Brain pericyte (primary cell): ENCODE data around the gene SERPINB3.
"Not testable (repeated sequence)": the region's sequence is repeated elsewhere in the genome, so short reads cannot be mapped to it uniquely, and the experiment has no call there.

Source experiments
- DNase-seq: peaks from one replicate; pipeline ENCODE4 v3.0.0-alpha.2; 2012; ENCODE audit warnings: low read depth, low spot score

The SERPINB3 gene

GRCh38 chr18:63646936-63647335 is 14.8 kb downstream of the SERPINB3 start:
- no peak for DNase-seq

GRCh38 chr18:63644694-63645093 is 17.0 kb downstream of the SERPINB3 start:
- DNase-seq = not testable (repeated sequence)

- not testable (repeated sequence) for DNase-seq
Measured at GRCh38 chr18:63644142-63644541, 17.6 kb downstream of the SERPINB3 start, which contains the start of gene SERPINB4. Gene SERPINB4, minus strand, starts transcription at chr18:63644256. Its CDS starts 679 bp downstream, at chr18:63643577.

- not testable (repeated sequence) for DNase-seq
Measured at GRCh38 chr18:63642668-63643356, 18.9 kb downstream of the SERPINB3 start.

DNA sequence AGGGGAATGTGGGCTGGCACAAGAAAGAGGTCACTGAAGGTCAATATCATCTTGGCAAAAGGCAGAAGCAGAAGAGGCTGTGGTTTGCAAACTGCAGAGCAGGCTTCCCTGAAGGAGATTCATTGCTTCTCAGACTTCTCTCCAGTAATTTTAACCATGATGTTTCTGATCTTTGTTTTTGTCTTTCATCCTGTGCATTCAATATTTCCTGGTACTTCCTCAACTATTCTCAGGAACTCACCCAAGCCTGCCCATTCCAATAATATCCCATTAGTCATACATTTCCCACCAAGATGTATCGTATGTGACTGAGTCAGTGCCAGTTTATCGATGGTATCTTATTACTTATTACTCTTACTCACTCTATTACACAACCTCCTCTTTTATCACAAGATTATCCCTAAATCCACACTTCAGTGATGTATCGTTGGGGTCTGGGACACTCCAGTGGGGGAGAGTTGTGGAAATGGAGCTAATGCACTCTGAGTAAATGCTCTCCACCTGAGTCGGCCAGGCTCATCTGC is 20.5 kb downstream of the SERPINB3 start:
- not testable (repeated sequence) for DNase-seq

DNA sequence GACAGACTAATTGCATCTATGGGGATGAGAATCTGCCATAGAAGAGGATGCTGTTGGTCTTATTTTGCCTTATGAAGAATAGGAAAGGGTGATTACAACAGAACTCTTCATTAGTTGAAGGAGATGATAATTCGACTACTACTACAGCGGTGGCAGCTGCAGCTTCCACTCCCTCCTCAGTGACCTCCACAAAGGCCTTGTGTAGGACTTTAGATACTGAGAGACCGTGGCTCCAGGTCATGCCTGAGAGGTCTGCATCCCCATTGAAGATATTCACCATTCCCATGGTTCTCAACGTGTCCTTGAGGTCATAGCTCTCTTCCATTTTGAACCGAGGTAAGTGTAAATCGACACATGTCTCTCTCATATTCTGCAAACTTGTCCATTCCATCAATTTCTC is 24.0 kb downstream of the SERPINB3 start:
- no peak for DNase-seq

DNA sequence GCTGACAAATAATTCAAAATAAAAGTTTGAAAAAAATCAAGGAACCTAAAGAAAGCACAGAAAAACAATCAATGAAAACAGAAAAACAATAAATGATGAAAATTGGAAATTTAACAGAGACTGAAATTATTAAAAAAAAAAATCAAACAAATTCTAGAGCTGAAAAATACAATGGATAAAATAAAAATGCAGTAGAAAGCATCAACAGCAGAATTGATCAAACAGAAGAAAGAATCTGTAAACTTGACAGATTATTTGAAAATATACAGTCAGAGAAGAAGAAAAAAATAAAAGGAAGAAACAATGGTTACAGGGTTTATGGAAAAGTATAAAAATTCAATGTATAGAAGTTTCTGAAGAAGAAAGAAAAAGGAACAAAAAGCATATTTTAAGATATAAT is 33.9 kb downstream of the SERPINB3 start:
- DNase-seq = no peak

DNA sequence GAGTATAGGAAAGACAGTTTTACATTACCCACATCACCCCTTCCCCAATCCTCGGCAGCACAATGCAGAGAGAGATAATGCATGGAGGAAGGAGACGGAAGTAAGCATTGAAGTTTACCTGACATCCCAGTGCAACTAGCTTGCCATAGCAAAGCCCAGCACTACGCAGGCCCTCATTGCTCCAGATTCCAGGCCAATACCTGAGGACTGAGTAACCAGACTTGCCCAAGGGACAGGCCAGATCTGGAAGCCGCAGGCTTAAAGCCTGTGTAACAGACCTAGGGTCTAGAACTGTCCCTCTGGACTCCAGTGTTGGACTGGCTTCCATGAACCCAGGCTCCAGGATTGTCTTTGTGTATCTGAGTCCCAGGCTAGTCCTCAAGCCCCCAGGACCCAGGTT is 35.3 kb downstream of the SERPINB3 start:
- no peak for DNase-seq

- DNase-seq = no peak
Measured at GRCh38 chr18:63624863-63625262, 36.8 kb downstream of the SERPINB3 start.

DNA sequence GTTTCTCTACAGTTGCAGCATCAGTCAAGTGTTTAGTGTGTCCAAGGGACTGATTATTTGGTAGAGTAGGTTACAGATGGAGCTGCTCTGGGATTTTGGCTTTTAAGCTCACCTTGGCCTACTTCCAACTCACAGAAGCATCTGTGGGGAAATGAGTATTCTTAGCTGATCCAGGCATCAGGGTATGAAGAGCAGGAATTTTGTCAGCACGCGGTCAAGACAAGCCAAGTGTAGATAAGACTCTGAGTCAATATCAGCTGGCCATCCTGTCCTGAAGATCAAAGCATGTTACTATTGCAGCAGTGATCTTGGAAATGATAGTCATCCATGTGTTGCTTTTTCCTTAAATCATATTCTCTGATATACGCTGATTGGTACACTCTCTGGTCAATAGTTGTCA is 42.0 kb downstream of the SERPINB3 start:
- DNase-seq = no peak

DNA sequence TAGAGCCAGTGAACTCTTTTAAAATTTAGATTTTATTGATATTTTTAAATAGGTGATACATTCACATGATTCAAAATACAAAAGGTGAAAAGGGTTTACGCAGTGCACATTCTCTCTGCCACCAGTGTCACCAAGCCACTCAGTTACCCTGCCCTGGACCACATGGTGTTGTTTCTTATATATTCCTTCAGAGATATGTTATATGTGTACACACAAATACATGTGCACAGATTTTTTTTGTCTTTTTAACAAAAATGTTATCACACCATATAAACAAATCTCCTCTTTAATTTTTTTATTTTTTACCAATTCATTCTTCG is 43.8 kb downstream of the SERPINB3 start:
- DNase-seq = no peak

DNA sequence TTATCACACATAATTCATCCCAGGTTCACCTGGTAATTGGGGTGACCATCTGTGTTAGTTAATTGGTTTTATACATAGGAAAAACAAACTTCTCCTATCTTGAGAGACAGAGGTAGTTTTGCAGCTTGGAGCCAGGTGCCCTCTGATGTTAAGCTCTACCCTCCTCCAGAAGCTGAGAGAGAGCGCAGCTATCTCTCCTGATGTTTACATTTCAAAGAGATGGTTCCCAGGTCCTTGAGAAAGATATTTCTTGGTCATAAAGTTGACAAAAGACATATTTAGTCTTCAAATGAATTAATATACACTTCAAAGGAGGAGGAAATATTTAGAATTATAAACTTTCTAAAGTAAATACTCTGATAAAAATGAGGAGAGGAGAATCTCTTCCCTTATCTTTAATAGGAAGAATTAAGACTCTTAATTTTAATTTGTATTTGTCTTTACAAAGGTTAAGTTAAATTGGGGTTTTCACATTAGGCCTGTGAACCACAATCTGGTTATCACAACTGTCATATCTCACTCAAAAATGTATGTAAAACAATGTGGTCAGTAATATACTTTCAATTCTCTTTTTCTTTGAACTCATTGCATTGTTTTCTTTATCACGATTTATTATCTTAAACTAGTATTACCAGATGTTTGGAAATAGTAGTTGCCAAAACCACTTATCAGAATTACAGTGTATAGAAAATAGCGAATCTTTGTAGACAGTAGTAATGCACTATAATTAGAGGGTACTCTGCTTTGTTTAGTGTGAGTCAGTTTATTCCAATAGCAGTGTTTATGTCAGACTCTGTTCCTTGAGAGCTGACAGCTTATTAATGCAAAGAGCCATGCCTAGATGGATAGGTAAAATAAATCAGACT is 44.4 kb downstream of the SERPINB3 start:
- DNase-seq = no peak

- DNase-seq = no peak
Measured at GRCh38 chr18:63613420-63613819, 48.3 kb downstream of the SERPINB3 start.

- no peak for DNase-seq
Measured at GRCh38 chr18:63606526-63606925, 55.2 kb downstream of the SERPINB3 start.
